ENCODE results near the gene SDS. TPM values are rescaled to one million over a fixed set of nuclear protein-coding genes. Genes with fewer than 3 reads are reported as not detected.

SDS gene
- total and polyA plus RNA-seq, 2 of the 13 experiments (the other 11 are each of a cell fraction or from before 2014, with no cell fraction given) = not detected

GRCh38 chr12:113422030-113422885 lies 18.6 kb upstream of the SDS start, which contains the start of gene SDSL (continued):
- TF ChIP-seq HIC2 (CRISPR knock-in tag; IDR thresholded peaks at IDR 0.05; ENCODE audit: low read depth) = no peak
- TF ChIP-seq PHF21A (CRISPR knock-in tag; IDR thresholded peaks at IDR 0.05) = no peak
- TF ChIP-seq EP300 (IDR thresholded peaks at IDR 0.05; ENCODE audit: low read depth in 2 of 2, low read length in 2 of 2) = no peak
- no peak for TF ChIP-seq EP300 (CRISPR knock-in tag; IDR thresholded peaks at IDR 0.05; ENCODE audit: borderline replicate concordance)
- 0 out of 2 replicates have a peak, but pooled peaks have one; percentile 26 for TF ChIP-seq ZNF503 (CRISPR knock-in tag; IDR thresholded peaks at IDR 0.05)
- no peak for TF ChIP-seq DBP (CRISPR knock-in tag; IDR thresholded peaks at IDR 0.05; ENCODE audit: not compliant biosample characterization)
- no peak for TF ChIP-seq ZFP36L1 (CRISPR knock-in tag; IDR thresholded peaks at IDR 0.05)
- TF ChIP-seq ZNF800 (CRISPR knock-in tag; IDR thresholded peaks at IDR 0.05) = no peak
- no peak for TF ChIP-seq FOXC1 (CRISPR knock-in tag; IDR thresholded peaks at IDR 0.05; ENCODE audit: borderline replicate concordance)
- TF ChIP-seq POGK (CRISPR knock-in tag; conservative IDR thresholded peaks at IDR 0.05) = no peak
- TF ChIP-seq THAP11 (CRISPR knock-in tag; IDR thresholded peaks at IDR 0.05) = peak; percentile 47; the same call in 1 of the 2 replicates
- TF ChIP-seq FOXK2 (IDR thresholded peaks at IDR 0.05) = no peak
- no peak for TF ChIP-seq CC2D1A (CRISPR knock-in tag; IDR thresholded peaks at IDR 0.05)
- TF ChIP-seq ZNF792 (CRISPR knock-in tag; IDR thresholded peaks at IDR 0.05) = no peak
- no peak for TF ChIP-seq MAFF (IDR thresholded peaks at IDR 0.05; ENCODE audit: low read depth, low read length)
- TF ChIP-seq ZNF761 (CRISPR knock-in tag; conservative IDR thresholded peaks at IDR 0.05) = no peak
- 0 out of 2 replicates have a peak, but pooled peaks have one; percentile 33 for TF ChIP-seq UBTF (CRISPR knock-in tag; IDR thresholded peaks at IDR 0.05)
- no peak for TF ChIP-seq ZNF333 (CRISPR knock-in tag; IDR thresholded peaks at IDR 0.05; ENCODE audit: borderline replicate concordance)
